Measurements from ENCODE around the gene CLEC2L. TPM values are rescaled to one million over a fixed set of nuclear protein-coding genes. Genes with fewer than 3 reads are reported as not detected.

Gene CLEC2L
- total and polyA plus RNA-seq, 2 of the 13 experiments (the other 11 are each of a cell fraction or from before 2014, with no cell fraction given): 0.20 to 0.25 TPM

GRCh38 chr7:139582671-139583155 is 59.2 kb downstream of the CLEC2L start:
- no peaks in the 10 kb centered on the region for H3K9me3 ChIP-seq (ENCODE audit: low read length)
- no peaks in the 10 kb centered on the region for H4K20me1 ChIP-seq (ENCODE audit: insufficient read depth, low read length)
- peaks cover 35 to 77% of the 10 kb centered on the region in 2 experiments for H3K36me3 ChIP-seq (replicated peaks in 1 of 2; ENCODE audit: control insufficient read depth in 1 of 2, insufficient read depth in 2 of 2, low read length in 2 of 2)
- 95% methylated on average over 9 of the region's 14 CpGs for WGBS (ENCODE audit: low lambda C conversion rate)
- H3K9ac ChIP-seq (ENCODE audit: insufficient read depth, low read depth, low read length): no peak overlapping the region
- POLR2A ChIA-PET: no interaction called here
- CTCF ChIA-PET (ENCODE audit: low intra/inter-chr PET ratio, low total read pairs): no interaction called here
- ATAC-seq (no peak), DNase-seq (ENCODE audit: low spot score) (no peak), FAIRE-seq (no peak)
- H3K4me3 ChIP-seq (replicated peaks in 1 of 3; ENCODE audit: insufficient read depth in 1 of 3, low read depth in 2 of 3, low read length in 3 of 3): no peak overlapping the region
- no peaks in the 10 kb centered on the region for H3K27me3 ChIP-seq (ENCODE audit: control insufficient read depth in 1 of 2, insufficient read depth in 2 of 2, low read length in 2 of 2)
- no peak overlapping the region for H2AFZ ChIP-seq (ENCODE audit: low read length)
- no peak overlapping the region for H3K27ac ChIP-seq (ENCODE audit: extremely low read length, insufficient read depth, low read length)
- H3K4me1 ChIP-seq (ENCODE audit: insufficient read depth, low read length): no peaks in the 10 kb centered on the region
- intact Hi-C loops (cut with micrococcal nuclease; ENCODE audit: unreplicated experiment) (no loop called here), in situ Hi-C loops (cut with HindIII; ENCODE audit: extremely low pct_ligation_motif_present, low pct_unique_long_range_greater_than_20kb) (no loop called here)
- H3K79me2 ChIP-seq (ENCODE audit: insufficient read depth, low read length): no peaks in the 10 kb centered on the region
- H3K4me2 ChIP-seq (ENCODE audit: low read depth, low read length): no peak overlapping the region
- BruUV-seq (replicated peaks): no TSS peak
- TF ChIP-seq ZNF292 (CRISPR knock-in tag; IDR thresholded peaks at IDR 0.05; ENCODE audit: borderline replicate concordance, low read depth) (no peak), AGO2 (optimal IDR thresholded peaks at IDR 0.05; ENCODE audit: low read depth, low read length) (peak; percentile 24)

DNA sequence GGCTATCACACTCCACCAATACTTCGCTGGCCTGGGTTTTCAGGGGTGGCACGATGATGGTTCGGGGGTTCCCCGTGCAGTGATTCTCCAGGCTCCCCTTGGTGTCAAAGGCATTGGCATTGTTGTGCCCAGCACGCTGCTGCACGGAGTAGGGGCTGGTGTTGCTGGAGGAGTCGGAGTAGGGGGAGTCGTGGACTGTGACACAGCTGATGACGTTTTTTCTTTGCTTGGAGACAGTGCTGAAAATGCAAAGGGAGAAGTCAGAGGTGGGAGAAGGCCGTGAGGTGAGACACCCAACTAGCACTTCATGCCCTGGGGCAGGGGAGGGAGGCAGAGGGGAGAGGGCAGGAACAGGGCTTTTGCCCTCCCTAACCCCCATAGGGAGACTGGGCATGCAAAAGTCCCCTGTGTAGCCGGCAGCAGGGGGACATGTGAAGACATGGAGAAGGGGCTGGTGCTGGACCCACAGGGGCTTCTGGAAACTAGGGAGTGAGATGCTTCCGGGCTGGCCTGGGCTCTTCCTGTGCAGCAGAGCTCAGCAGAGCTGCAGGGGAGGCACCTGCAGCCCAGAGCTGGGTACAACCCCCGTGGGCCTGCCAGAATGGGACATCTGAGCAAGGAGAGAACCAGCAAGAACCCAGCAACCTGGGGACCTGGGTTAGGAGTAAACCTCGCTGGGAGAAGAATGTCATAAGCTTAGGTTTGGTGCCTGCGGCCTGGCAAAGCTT is 60.5 kb downstream of the CLEC2L start:
- no peaks in the 10 kb centered on the region for H4K20me1 ChIP-seq (ENCODE audit: insufficient read depth, low read length)
- BruUV-seq (replicated peaks): no TSS peak
- H3K27me3 ChIP-seq (ENCODE audit: control insufficient read depth in 1 of 2, insufficient read depth in 2 of 2, low read length in 2 of 2): no peaks in the 10 kb centered on the region
- H2AFZ ChIP-seq (ENCODE audit: low read length): no peak overlapping the region
- no peaks in the 10 kb centered on the region for H3K4me1 ChIP-seq (ENCODE audit: insufficient read depth, low read length)
- H3K4me2 ChIP-seq (ENCODE audit: low read depth, low read length): no peak overlapping the region
- no peaks in the 10 kb centered on the region for H3K9me3 ChIP-seq (ENCODE audit: low read length)
- H3K27ac ChIP-seq (ENCODE audit: extremely low read length, insufficient read depth, low read length): no peak overlapping the region
- CTCF ChIA-PET (ENCODE audit: low intra/inter-chr PET ratio, low total read pairs): no interaction called here
- FAIRE-seq (no peak), ATAC-seq (no peak), DNase-seq (ENCODE audit: low spot score) (no peak)
- POLR2A ChIA-PET: no interaction called here
- 92% methylated on average over 9 of the region's 15 CpGs for WGBS (ENCODE audit: low lambda C conversion rate)
- in situ Hi-C loops (cut with HindIII; ENCODE audit: extremely low pct_ligation_motif_present, low pct_unique_long_range_greater_than_20kb) (no loop called here), intact Hi-C loops (cut with micrococcal nuclease; ENCODE audit: unreplicated experiment) (no loop called here)
- H3K4me3 ChIP-seq (replicated peaks in 1 of 3; ENCODE audit: insufficient read depth in 1 of 3, low read depth in 2 of 3, low read length in 3 of 3): no peak overlapping the region
- H3K9ac ChIP-seq (ENCODE audit: insufficient read depth, low read depth, low read length): no peak overlapping the region
- no peaks in the 10 kb centered on the region for H3K79me2 ChIP-seq (ENCODE audit: insufficient read depth, low read length)
- no peak for TF ChIP-seq CBX1 (IDR thresholded peaks at IDR 0.05; ENCODE audit: low read depth)
- TF ChIP-seq ZNF143 (CRISPR knock-in tag; IDR thresholded peaks at IDR 0.05): no peak
- TF ChIP-seq, protein P1, sequence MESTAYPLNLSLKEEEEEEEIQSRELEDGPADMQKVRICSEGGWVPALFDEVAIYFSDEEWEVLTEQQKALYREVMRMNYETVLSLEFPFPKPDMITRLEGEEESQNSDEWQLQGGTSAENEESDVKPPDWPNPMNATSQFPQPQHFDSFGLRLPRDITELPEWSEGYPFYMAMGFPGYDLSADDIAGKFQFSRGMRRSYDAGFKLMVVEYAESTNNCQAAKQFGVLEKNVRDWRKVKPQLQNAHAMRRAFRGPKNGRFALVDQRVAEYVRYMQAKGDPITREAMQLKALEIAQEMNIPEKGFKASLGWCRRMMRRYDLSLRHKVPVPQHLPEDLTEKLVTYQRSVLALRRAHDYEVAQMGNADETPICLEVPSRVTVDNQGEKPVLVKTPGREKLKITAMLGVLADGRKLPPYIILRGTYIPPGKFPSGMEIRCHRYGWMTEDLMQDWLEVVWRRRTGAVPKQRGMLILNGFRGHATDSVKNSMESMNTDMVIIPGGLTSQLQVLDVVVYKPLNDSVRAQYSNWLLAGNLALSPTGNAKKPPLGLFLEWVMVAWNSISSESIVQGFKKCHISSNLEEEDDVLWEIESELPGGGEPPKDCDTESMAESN (CRISPR knock-in tag; conservative IDR thresholded peaks at IDR 0.05): no peak
- no peak for TF ChIP-seq HNRNPUL1 (IDR thresholded peaks at IDR 0.05; ENCODE audit: low read depth, low read length)
- TF ChIP-seq, protein P2, sequence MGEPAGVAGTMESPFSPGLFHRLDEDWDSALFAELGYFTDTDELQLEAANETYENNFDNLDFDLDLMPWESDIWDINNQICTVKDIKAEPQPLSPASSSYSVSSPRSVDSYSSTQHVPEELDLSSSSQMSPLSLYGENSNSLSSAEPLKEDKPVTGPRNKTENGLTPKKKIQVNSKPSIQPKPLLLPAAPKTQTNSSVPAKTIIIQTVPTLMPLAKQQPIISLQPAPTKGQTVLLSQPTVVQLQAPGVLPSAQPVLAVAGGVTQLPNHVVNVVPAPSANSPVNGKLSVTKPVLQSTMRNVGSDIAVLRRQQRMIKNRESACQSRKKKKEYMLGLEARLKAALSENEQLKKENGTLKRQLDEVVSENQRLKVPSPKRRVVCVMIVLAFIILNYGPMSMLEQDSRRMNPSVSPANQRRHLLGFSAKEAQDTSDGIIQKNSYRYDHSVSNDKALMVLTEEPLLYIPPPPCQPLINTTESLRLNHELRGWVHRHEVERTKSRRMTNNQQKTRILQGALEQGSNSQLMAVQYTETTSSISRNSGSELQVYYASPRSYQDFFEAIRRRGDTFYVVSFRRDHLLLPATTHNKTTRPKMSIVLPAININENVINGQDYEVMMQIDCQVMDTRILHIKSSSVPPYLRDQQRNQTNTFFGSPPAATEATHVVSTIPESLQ (CRISPR knock-in tag; conservative IDR thresholded peaks at IDR 0.05): no peak
- TF ChIP-seq SMAD9 (CRISPR knock-in tag; IDR thresholded peaks at IDR 0.05): no peak
- TF ChIP-seq ZNF501 (CRISPR knock-in tag; IDR thresholded peaks at IDR 0.05): no peak
- TF ChIP-seq ATRX (CRISPR knock-in tag; IDR thresholded peaks at IDR 0.05; ENCODE audit: borderline replicate concordance): no peak
- no peak for TF ChIP-seq KMT2B (CRISPR knock-in tag; IDR thresholded peaks at IDR 0.05)
- peaks cover 40 to 83% of the 10 kb centered on the region in 2 experiments for H3K36me3 ChIP-seq (replicated peaks in 1 of 2; ENCODE audit: control insufficient read depth in 1 of 2, insufficient read depth in 2 of 2, low read length in 2 of 2)

Measured in HepG2 (cell line).